RWPE2 (cell line): ENCODE results near the gene ZNF48.

Experiments used
- ATAC-seq: fragments of 200-7000 bp; cut with Tn5 transposase; 3 replicates; pipeline ENCODE4 v1.9.1; 2021; ENCODE audit warnings: low read depth
- DNase-seq: peaks from one replicate; pipeline ENCODE4 v3.0.0-alpha.2; 2020; ENCODE audit warnings: low spot score
- H3K27ac ChIP-seq: fragments of 450-650 bp; 2 replicates; pipeline ENCODE4 v1.5.1; 2017; ENCODE audit warnings: mild to moderate bottlenecking; ENCODE audit not compliant: poor library complexity, severe bottlenecking
- H3K27me3 ChIP-seq: fragments of 250-450 bp; sonication (Bioruptor Pico); 2 replicates; pipeline ENCODE4 v1.5.1; 2021; ENCODE audit warnings: mild to moderate bottlenecking, moderate library complexity; ENCODE audit not compliant: insufficient read depth, poor library complexity, severe bottlenecking
- H3K36me3 ChIP-seq: fragments of 250-450 bp; sonication (Bioruptor Pico); 2 replicates; pipeline ENCODE4 v1.5.1; 2020; ENCODE audit warnings: low read depth, mild to moderate bottlenecking, moderate library complexity
- H3K4me1 ChIP-seq: fragments of 250-450 bp; sonication (Bioruptor Pico); 2 replicates; pipeline ENCODE4 v1.5.1; 2021; ENCODE audit warnings: mild to moderate bottlenecking, moderate library complexity; ENCODE audit not compliant: insufficient read depth, poor library complexity, severe bottlenecking
- H3K4me3 ChIP-seq: fragments of 250-450 bp; sonication (Bioruptor Pico); 2 replicates; pipeline ENCODE4 v1.5.1; 2021; ENCODE audit warnings: mild to moderate bottlenecking, moderate library complexity; ENCODE audit not compliant: severe bottlenecking
- H3K9me3 ChIP-seq: fragments of 250-450 bp; sonication (Bioruptor Pico); 2 replicates; pipeline ENCODE4 v1.5.1; 2021; ENCODE audit warnings: mild to moderate bottlenecking, moderate library complexity; ENCODE audit not compliant: severe bottlenecking
- CTCF ChIP-seq: fragments of 450-650 bp; IDR thresholded peaks from one replicate; pipeline ENCODE4 v1.5.1; 2017; ENCODE audit warnings: mild to moderate bottlenecking, moderate library complexity; ENCODE audit not compliant: poor library complexity, severe bottlenecking

The ZNF48 gene

GRCh38 chr16:30418350-30419181 lies 23.3 kb downstream of the ZNF48 start:
- Histone ChIP-seq H3K36me3 (peaks cover 17% of the 10 kb centered on the region), H3K9me3 (no peaks in the 10 kb centered on the region), H3K27ac (peak overlapping the region; percentile 52), H3K4me3 (peak overlapping the region; percentile 41), H3K27me3 (no peaks in the 10 kb centered on the region), H3K4me1 (no peaks in the 10 kb centered on the region)
- no peak for DNase-seq
- no peak for ATAC-seq
- peak; percentile 5 for TF ChIP-seq CTCF

- H3K27ac ChIP-seq, result no peak overlapping the region
- H3K27me3 ChIP-seq, result no peaks in the 10 kb centered on the region
- H3K9me3 ChIP-seq, result no peaks in the 10 kb centered on the region
- no peaks in the 10 kb centered on the region for H3K4me1 ChIP-seq
- DNase-seq (no peak), ATAC-seq (no peak)
- no peak for TF ChIP-seq CTCF
- no peak overlapping the region for H3K4me3 ChIP-seq
- H3K36me3 ChIP-seq, result peaks cover 36% of the 10 kb centered on the region
Measured at GRCh38 chr16:30421010-30421409, 25.8 kb downstream of the ZNF48 start.

GRCh38 chr16:30428055-30428454 lies 32.8 kb downstream of the ZNF48 start:
- Histone ChIP-seq H3K36me3 (peaks cover 42% of the 10 kb centered on the region), H3K27me3 (no peaks in the 10 kb centered on the region), H3K4me3 (no peak overlapping the region)

GRCh38 chr16:30429418-30429677 lies 34.1 kb downstream of the ZNF48 start:
- Histone ChIP-seq H3K4me1 (peaks cover 5% of the 10 kb centered on the region), H3K27me3 (no peaks in the 10 kb centered on the region), H3K36me3 (peaks cover 31% of the 10 kb centered on the region), H3K27ac (peak overlapping the region; percentile 50), H3K9me3 (no peaks in the 10 kb centered on the region), H3K4me3 (peak overlapping the region; percentile 66)
- ATAC-seq (peak; percentile 33; the same call in 2 of the 3 replicates), DNase-seq (no peak)
- TF ChIP-seq CTCF, result no peak

More at GRCh38 chr16:30428055-30428454, 32.8 kb downstream of the ZNF48 start:
- peaks cover 5% of the 10 kb centered on the region for H3K4me1 ChIP-seq
- no peaks in the 10 kb centered on the region for H3K9me3 ChIP-seq
- ATAC-seq (no peak), DNase-seq (no peak)
- TF ChIP-seq CTCF, result no peak
- H3K27ac ChIP-seq, result no peak overlapping the region

- peak; percentile 99 for ATAC-seq
- peak within 1 kb of the TSS; percentile 50 for H3K27ac ChIP-seq
- H3K4me3 ChIP-seq, result peak within 1 kb of the TSS; percentile 66
- TF ChIP-seq CTCF, result peak; percentile 96
- H3K36me3 ChIP-seq, result peaks cover 28% of the 10 kb centered on the region
- no peaks in the 10 kb centered on the region for H3K9me3 ChIP-seq
- no peaks in the 10 kb centered on the region for H3K27me3 ChIP-seq
- H3K4me1 ChIP-seq, result peaks cover 5% of the 10 kb centered on the region
- peak; percentile 98 for DNase-seq
Measured at GRCh38 chr16:30429678-30430427, 34.6 kb downstream of the ZNF48 start, which contains the start of gene DCTPP1. Gene DCTPP1, minus strand, starts transcription at chr16:30430030. Its CDS starts 50 bp downstream, at chr16:30429980.
